NCI-H526 treated with DMSO at 0.1 percent for 48 hours (cell line): ENCODE data around the gene APCDD1.

Source experiments
- DNase-seq: peaks from one replicate; lab custom pipeline; 2025; lab: John Stamatoyannopoulos, UW

APCDD1 gene

DNA sequence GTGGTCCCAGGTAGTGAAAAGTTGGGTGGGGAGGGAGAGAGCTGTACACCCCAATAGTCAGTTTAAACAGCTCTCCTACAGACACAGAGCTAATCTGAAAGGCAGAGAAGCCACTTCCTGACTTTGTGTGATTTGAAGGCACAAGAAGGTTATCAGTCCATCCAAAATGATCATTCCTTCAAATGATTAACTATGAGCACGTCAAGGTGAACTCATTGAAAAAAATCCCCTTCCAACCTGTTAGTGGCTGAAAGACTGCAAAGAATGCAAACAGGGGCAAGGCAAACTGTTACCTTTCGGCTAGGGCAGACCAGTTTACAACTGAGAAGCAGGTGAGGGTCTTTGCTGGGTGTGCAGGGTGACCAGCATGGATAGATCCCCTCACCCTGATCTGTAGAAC, 22.8 kb upstream of the APCDD1 start:
- no peak for DNase-seq

DNA sequence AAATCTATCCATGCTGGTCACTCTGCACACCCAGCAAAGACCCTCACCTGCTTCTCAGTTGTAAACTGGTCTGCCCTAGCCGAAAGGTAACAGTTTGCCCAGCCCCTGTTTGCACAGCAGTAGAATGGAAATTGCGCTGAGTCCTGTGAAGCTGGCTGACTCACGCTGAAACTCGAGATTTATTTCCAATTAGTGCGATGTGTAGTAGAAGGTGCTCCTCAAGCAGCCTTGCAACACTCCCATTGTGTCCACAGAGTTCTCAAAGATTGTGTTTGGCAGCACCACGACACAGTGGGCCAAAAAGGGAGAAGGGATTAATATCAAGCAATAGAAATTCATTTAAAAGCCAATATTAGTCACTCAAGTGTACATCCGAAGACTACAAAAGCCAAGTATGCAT, 21.7 kb upstream of the APCDD1 start:
- DNase-seq = no peak

DNA sequence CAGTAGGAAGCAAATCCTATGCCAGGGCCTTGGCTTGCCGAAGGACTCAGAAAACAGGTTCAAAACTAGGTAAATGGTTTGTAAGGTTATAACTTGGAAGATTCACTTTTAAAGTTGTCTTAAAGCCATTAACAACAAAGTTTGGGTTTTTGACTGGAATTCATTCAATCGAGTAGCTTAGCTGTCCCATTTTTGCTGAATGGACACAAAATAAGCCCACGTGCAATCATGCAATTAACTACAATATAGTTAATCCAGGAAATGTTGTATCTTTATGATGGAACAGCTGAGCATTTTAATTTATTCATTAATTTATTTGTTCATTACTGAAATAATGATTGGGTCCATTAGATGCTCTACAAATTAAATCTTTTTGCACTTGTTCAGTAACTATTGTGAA, 18.3 kb upstream of the APCDD1 start:
- no peak for DNase-seq

DNA sequence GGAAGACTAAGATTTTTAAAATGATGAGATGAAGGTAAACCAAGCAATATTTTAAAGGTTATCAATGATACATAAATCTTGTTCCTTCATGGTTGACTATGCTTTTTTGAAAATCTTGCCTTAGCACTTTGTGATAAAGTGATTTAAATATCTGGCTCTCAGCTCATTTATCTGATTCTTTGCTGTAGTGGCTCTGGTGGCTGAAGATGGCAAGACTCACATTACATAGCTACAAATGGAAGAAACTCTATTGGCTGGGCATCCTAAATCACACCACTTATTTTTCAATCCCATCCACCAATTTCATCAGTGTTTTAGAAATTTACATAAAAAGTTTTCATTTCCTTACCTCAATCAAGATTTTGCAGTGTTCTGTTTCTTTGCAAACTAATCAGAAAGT, 16.6 kb upstream of the APCDD1 start:
- DNase-seq = no peak

DNA sequence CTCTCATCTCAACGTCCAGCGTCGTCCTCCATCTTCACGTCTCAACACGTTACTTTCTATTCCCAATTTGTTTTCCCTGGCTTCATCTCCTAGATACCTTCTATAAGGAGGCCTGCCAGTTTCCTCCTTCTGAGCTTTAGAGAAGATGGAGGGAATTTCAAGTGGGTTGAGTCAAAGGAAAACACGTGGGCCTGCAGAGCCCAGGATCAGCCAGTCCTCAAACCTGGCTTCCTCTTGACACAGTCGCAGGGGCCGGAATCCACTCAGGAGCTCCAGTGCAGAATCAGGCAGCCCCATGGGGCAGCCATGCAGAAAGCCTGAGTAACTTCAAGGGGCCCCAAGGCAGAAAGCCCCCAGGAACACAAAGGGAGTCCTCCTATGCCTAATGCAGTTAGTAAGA, 14.5 kb upstream of the APCDD1 start:
- no peak for DNase-seq

DNA sequence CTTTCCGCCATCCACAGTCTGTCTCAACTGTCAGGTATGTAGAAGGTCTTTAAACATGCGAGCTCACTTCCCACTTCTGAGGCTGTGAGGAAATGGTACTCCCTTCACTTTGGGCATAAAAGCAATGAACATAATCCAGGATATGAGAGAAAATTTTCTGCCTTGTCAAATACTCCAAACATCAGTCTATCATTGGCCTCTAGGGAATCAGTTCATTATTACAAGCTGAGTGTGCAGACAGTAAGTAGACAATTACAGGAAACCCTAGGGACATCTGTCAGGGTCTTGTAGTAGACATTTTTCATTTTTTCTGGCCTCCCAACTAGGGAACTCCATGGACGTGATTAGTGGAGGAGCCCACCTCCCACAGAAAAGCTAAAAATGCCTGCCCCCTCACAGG, 13.6 kb upstream of the APCDD1 start:
- DNase-seq = no peak

DNA sequence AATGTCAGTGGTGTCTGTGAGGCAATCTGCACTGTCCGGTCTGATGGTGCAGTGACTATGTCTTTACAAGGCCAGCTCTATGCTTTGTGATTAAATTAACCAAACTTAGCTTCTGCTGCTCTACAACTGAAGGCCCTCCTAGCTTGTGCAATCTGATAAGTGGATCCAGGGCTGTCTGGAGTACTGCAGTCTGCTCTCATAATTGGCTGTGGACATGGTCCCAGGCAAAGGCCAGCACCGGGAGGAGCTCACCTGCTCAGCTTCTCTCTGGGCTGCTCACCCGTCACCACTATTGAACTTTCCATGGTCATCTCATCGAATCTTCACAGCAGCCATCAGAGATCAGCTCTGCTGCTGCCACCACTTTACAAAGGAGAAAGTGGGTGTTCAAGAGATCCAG, 13.0 kb upstream of the APCDD1 start:
- no peak for DNase-seq

DNA sequence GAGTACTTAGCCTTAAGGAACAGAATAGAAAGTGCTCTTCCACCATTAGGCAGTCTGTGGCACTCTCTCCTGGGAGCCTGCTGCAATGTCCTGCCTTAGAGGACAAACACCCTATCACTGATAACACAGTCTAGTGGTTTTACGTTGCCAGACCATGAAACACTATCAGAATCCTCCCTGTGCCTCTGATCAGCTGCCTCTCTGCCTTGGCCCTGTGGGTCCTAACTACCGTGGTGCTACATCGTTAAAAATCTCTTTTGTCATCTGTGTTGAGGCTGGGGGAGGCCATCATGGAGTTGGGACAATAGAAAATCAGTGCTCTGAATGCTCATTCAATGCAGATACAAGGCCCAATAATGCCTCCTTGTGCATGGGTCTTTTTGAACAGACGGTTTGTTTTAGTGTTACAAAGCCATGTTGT, 11.9 kb upstream of the APCDD1 start:
- no peak for DNase-seq

DNA sequence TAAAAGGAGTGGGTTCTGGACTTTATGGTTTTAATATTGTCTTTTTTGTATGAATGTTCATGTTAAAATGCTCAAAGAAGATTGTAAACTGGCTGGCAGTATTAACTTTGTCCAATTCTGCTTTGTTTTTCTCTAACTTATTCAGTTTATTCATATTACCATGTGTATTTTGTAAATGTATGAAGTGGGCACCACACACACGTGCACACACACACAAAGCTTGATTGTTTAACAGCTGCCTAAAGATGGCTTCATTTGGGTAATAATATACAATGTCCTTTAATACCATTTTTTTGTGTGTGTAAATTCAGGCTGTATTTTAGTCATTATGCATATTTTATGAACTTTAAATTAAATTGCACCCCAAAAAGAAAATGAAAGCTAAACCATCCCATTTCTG, 11.4 kb upstream of the APCDD1 start:
- no peak for DNase-seq

DNA sequence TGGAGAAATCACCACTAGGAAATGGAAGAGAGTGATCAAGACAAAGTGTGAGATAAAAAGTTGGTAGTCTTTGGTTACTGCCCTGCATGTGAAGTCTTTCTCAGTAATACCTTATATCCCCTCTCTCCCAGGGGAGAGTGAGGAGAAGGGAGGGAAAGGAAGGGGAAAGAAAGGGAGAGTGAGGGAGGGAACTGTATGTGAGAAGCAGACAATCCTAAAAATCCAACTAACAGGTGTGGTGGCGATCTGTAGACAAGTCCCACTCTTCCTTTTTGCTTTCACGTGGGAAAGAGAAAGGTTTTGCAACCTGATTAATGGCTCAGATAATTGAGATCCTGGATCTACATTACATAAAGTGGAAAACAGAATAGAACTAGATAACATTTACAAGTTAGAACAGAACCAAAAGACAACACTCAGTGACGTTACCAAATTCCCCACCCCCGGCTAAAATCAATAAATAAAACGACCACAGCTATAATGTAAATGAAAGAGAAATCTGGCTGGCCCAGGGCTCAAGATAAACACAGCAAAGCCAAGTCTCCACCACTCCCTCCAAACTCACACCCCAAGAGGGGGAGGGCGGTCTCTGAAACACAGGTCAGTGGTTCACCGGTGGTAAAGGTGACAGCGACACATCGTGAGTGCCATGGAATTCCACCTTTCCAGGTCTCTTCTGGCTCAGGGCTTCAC, 10.0 kb upstream of the APCDD1 start:
- no peak for DNase-seq

DNA sequence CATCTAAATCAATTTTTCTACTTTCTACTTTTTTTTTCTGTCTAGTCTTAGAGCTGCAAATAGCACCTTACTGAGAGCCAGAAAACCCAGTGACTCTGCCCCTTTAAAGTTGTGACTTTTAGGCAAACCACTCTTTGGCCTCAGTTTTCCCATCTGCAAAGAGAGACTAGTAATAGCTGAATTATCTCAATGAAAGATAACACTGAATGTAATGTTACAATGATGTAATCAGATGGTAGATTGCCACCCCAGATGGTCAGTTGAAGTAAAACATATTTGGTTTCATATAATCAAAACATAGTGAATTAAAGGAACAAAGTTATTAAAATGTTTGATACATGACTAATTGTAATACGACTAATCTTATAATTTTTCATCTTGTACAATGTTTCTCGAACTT, 5.0 kb upstream of the APCDD1 start:
- DNase-seq = no peak

DNA sequence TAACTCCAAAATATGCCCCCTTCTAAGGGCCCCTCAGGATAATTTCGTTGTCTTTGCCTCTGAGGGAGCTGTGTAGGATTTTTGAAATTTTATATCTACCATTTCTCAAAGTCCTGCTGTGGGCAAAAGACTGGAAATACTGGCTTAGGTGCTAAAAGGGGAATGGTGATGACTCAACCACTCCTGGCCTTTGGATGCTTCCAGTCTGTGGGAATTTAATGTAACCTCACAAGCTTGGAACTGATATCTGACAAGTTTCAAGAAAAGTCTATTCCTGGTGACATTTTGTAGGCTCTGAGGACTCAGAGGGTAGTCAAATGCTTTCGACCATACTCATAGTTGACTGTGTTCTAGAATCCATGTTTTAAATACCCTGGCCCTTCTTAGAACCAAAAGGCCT, 3.4 kb upstream of the APCDD1 start:
- DNase-seq = no peak

DNA sequence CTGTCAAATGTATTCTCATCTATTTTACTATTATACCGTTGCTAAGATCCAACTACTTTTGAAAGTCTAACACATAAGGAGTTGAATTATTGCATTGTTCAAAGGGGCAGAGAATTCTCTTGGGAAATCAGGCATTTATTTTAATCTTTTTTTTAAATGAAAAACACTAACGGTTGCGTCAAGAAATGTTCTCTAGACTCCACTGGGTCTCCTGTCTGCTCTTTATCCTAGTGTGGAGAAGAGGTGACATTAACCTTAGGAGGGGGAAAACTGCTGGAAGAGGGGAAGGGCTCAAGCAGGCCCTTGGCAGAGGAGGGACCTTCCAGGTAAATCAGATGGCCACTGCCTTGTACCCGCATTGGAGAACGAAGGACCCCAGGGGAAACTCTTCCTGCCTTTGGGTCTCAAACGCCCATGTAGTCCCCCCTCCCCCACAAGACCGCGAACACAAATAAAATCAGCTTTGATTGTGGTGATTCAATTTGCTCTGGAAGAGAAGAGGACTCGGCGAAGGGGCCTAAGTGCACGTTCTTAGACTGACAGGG, 1.1 kb upstream of the APCDD1 start:
- no peak for DNase-seq

DNA sequence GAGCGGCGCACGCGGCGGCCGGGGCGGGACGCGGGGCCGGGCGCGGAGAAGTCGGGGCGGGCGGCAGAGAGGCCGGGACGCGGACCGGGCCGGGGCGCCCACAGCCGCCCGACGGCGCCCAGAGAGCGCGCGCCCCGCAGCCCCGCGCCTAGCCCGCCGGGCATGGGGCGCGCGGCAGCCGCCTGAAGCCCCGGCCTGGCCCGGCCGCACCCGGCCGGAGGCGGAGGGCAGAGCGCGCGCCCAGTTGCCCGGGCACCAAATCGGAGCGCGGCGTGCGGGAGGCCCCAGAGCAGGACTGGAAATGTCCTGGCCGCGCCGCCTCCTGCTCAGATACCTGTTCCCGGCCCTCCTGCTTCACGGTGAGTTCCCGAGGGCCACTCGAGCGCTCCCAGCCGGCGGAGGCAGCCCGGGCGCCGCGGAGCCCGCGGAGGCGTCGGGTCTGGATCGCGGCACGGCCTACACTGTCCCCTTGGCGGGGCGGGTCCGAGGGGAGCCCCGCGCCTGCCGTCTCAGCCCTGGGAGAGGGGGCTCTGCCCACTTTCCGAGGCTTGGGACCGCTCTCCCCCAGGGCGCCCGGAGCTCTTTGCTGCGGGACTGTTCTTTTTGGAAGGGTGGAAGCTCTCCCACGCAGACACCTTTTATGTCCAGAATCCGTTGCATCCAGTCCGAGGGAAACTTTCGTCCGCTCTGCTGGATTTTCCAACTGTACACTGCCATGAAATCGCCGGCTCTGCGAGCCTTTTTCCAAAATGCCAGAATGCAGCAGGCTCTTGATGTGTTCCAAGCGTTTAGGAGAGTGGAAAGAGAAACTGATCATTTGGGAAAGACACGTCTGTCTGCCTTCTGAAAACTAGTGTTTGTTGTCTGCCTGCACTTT, 484 bp downstream of the APCDD1 start:
- no peak for DNase-seq

DNA sequence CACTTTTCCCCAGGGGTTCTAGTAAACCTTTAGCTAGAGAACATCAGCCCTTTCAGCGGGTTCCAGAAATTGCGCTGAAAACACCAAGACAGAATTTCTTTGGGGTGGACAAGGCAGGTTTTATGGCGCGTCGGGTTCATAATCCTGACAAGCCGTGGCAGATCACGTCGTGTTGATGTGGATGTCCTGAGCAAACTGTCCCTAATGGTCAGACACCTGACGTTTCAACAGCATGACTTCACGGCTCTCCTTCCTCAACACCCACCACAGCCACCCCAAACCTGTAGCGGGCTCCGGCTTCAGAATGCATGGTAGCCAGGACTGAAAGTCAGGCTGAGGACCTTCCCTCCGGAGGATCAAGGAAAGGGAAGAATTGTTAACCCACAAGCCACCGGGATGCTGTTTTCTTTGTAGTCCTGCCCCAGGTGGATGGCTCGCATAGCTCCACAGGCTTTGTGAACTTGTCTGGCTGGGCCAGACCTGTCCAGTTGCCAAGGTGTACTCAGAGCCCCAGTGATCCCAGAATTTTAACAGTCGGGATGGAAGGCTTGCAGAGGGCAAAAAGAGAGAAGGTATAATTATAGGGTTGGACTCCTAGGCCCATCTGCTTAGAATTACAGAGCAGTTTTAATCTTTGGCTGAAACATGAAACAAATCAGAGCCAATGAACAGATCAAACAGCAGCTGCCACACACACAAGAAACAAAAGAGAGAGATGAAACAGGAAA, 1.5 kb downstream of the APCDD1 start:
- no peak for DNase-seq

DNA sequence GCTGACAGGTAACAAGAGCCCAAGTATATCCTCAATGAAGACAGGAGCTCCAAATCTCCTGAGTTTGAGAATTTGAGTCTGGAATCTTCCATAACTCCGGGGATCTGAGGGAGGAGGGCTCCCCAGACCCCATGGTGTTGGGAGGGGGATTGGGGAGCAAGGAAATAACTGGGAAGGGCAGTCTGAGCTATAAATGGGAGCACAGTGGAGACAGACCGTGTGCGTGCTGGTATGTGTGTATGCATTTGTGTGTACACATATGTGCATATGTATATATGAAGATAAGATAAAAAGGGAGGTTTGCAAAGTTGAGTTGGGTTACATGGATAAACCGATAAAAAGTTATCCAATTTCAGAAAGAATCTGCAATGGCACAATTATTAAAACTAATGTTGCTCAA, 2.3 kb downstream of the APCDD1 start:
- DNase-seq = no peak

DNA sequence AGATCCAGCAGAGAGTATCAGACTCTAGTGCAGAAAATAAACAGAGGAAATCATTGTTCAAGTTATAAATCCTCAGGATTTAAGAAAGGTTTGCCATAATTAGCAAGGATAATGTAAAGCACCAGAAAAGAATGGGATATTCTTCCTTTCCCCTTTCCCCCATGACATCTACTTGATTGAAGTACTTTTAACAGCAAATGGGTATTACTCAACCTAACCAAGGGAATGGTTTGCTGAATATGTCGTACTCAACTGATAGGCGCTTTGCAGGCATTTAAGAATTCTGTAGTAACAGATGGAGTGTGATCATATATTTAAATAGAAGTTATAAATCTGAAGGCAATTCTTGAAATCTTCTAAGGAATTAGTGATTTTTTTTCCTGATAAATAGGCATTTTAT, 2.7 kb downstream of the APCDD1 start:
- DNase-seq = no peak

DNA sequence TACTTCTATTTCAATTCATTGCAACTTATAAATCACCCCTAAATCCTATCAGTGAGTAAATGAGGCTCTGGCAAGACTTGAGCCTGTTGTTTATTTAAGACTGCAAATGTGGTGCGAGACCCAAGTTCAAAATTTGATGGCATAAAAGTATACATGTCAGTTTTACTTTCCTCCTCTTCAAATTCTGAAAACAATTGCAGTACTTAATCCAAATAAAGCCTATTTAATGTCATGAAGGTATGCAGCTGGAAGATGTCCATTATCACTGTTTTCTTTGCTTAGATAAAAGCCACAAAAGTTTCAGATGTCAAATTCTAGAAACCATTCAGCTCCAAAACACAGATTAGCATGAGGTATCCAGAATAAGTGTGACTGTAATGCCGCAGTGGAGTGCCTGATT, 3.3 kb downstream of the APCDD1 start:
- no peak for DNase-seq

DNA sequence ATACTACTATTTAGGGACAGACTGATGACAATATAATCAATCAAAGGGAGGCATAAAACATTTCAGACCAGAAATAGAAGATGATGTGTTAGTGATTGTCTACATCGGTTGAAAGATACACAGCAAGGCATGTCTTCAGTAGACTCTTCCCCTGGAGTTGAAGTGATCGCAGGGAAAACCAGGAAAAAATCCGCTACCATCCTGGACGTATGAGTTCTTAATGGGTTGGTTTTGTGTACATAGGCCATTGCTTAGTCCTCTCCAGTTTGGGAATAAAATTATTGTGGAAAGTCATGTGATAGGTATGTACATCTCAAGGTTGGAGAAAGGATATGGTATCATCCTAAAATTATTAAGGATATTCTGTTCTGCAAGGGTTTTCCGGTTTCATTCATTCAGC, 4.3 kb downstream of the APCDD1 start:
- DNase-seq = no peak

DNA sequence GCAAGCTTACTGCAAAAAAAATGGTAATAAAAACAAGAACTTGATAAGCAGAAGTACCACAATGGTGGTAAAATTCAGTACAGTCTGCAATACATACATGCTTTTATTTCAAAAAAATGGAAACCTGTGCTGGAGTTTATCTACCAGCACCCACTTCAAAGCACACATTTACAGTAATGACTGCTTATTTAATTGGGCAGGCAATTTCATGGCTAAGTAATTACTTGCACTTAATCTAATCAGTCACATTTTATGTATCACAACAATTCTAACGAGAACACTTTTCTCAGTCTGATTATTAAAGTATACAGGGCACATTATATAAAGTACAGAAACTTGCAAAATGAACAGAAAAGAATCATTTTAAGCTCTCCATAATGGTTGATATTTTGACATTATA, 5.2 kb downstream of the APCDD1 start:
- no peak for DNase-seq

DNA sequence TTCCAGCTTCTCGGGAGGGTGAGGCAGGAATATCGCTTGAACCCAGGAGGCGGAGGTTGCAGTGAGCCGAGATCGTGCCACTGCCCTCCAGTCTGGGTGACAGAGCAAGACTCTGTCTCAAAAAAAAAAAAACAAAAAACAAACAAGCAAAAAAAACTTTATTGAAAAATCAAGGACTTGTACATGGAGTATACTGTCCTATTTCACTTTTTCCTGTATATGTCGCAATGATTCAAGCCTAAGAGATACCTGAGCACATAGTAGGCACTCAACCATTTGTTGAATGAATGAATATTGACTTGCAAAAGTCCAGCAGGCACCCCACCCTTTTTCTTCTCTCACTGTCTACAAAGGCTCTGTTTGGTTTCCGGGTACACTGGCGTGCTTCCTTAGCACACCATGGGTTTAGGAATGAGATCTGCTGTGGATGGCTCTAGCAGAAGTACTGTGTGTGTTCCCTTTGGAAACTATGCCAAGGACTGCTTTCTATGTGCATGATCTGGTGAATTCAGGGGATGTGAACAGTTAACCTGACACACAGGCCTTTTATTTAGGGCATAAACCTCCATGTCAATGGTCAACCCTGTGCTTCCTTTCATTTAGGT, 6.1 kb downstream of the APCDD1 start:
- no peak for DNase-seq

DNA sequence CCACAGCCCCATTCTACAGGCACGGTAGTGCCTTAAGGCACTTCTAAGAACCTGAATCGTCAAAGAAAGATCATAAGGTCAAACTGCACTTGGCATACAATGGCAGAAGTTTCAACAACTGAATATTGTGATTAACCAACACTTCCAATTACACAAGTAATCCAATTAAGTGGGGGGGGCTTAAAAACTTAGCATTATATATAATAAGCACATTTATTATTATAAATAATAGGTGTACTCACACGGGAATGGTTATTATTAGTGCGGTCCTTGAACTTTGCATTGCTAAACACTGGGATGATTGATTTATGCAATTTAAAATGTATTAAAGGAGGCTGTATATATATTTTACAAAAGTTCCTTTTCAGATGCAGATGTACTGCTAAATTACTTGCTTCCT, 7.6 kb downstream of the APCDD1 start:
- DNase-seq = no peak
